ENCODE data around the gene LZTS2. TPM values are rescaled to one million over a fixed set of nuclear protein-coding genes. Genes with fewer than 3 reads are reported as not detected.

Gene LZTS2
- polyA plus RNA-seq, 1 of the 3 experiments (the other 2 are of a cell fraction): 50.6 TPM

- no peaks in the 10 kb centered on the region for H3K9me3 ChIP-seq
- WGBS (ENCODE audit: low lambda C conversion rate): 0% methylated on average over 14 of the region's 66 CpGs
- H3K27me3 ChIP-seq (ENCODE audit: insufficient read depth): no peaks in the 10 kb centered on the region
- H3K9me2 ChIP-seq: no peaks in the 10 kb centered on the region
- peaks cover 8 to 24% of the 10 kb centered on the region in 2 experiments for H3K36me3 ChIP-seq (replicated peaks in 1 of 2; ENCODE audit: control insufficient read depth in 1 of 2, insufficient read depth in 2 of 2, low read length in 1 of 2)
- DNase-seq: peak; percentile 86
- ChIA-PET POLR2A (interaction anchor here (0.7 to 2.2 kb wide), 7 partner anchors 10 to 84 kb away, joined by 3 to 8 read pairs (median 3); partner anchors contain the start of genes MRPL43, SLF2 and TWNK), CTCF (interaction anchor here (0.6 to 24.5 kb wide), 26 partner anchors 10 to 1121 kb away, joined by 3 to 443 read pairs (median 4); partner anchors contain the start of genes MRPL43, PDZD7, SEMA4G and SFXN3)
- H3K4me3 ChIP-seq (ENCODE audit: low read depth in 2 of 2, low read length in 1 of 2): peak overlapping the region; percentile 66 to 90
- peaks cover 12% of the 10 kb centered on the region for H4K20me1 ChIP-seq (ENCODE audit: insufficient read depth)
- peaks cover 20 to 37% of the 10 kb centered on the region in 2 experiments; a peak in 3 of 4 replicates for H3K4me1 ChIP-seq (ENCODE audit: control insufficient read depth in 1 of 2, insufficient read depth in 2 of 2, low read depth in 1 of 2, low read length in 1 of 2)
- H3K4me2 ChIP-seq: peak overlapping the region; percentile 97
- H3K27ac ChIP-seq (ENCODE audit: low read depth in 2 of 2, low read length in 1 of 2): peak overlapping the region; percentile 98 to 99
- peak overlapping the region; percentile 72; the same call in 1 of the 2 replicates for H2AFZ ChIP-seq (ENCODE audit: low read depth)
- peak overlapping the region; percentile 99 for H3K9ac ChIP-seq
- peaks cover 42% of the 10 kb centered on the region for H3K79me2 ChIP-seq (ENCODE audit: insufficient read depth)
- H3F3A ChIP-seq (replicated peaks; ENCODE audit: insufficient read depth): peaks cover 40% of the 10 kb centered on the region
- TF ChIP-seq NRF1 (IDR thresholded peaks at IDR 0.05; ENCODE audit: low read depth, low read length) (no peak), MAX (IDR thresholded peaks at IDR 0.05; ENCODE audit: low read depth) (peak; percentile 32; the same call in 1 of the 2 replicates), MEF2A (IDR thresholded peaks at IDR 0.05; ENCODE audit: borderline replicate concordance, low read depth) (no peak), RAD21 (IDR thresholded peaks at IDR 0.05; ENCODE audit: low read length) (peak; percentile 9; the same call in 1 of the 2 replicates), SMC3 (IDR thresholded peaks at IDR 0.05; ENCODE audit: low read depth, low read length) (no peak), FOXJ3 (CRISPR knock-in tag; IDR thresholded peaks at IDR 0.05) (no peak), JUND (IDR thresholded peaks at IDR 0.05) (no peak), USF2 (IDR thresholded peaks at IDR 0.05; ENCODE audit: borderline replicate concordance, low read depth, low read length) (no peak), FOSL2 (IDR thresholded peaks at IDR 0.05; ENCODE audit: borderline replicate concordance, low read depth) (no peak), YY1 (IDR thresholded peaks at IDR 0.05; ENCODE audit: low read depth) (no peak), CTCF (IDR thresholded peaks at IDR 0.05) (peak; percentile 95), GABPA (IDR thresholded peaks at IDR 0.05; ENCODE audit: low read depth) (no peak; the same call in none of the 2 replicates), TAF1 (IDR thresholded peaks at IDR 0.05; ENCODE audit: borderline replicate concordance, low read depth, low read length) (0 out of 2 replicates have a peak, but pooled peaks have one; percentile 19), ZBTB33 (IDR thresholded peaks at IDR 0.05; ENCODE audit: borderline replicate concordance, low read depth) (no peak), EP300 (IDR thresholded peaks at IDR 0.05; ENCODE audit: borderline replicate concordance in 1 of 2, low read depth in 1 of 2, low read length in 1 of 2) (0 out of 4 replicates have a peak, but pooled peaks of 1 of the 2 experiments have one; percentile 5), PBX3 (IDR thresholded peaks at IDR 0.05) (no peak), RCOR1 (IDR thresholded peaks at IDR 0.05; ENCODE audit: low read length) (no peak), FOXM1 (IDR thresholded peaks at IDR 0.05; ENCODE audit: low read depth) (peak; percentile 76; the same call in 1 of the 2 replicates), IRF3 (IDR thresholded peaks at IDR 0.05; ENCODE audit: low read depth, low read length) (no peak), RFX5 (IDR thresholded peaks at IDR 0.05; ENCODE audit: low read length) (no peak), USF1 (IDR thresholded peaks at IDR 0.05; ENCODE audit: borderline replicate concordance, low read depth) (peak; percentile 63; the same call in 1 of the 2 replicates), EZH2phosphoT487 (IDR thresholded peaks at IDR 0.05; ENCODE audit: borderline replicate concordance, low read depth) (no peak)
Measured at GRCh38 chr10:100997360-100998182, 2.0 kb upstream of the LZTS2 start.

Measured in SK-N-SH (cell line).